Panc1 (cell line): Measurements from ENCODE around the gene NUP210. TPM values are rescaled to one million over a fixed set of nuclear protein-coding genes. Genes with fewer than 3 reads are reported as not detected.

Experiments used
- ATAC-seq: fragments of 200-7000 bp; cut with Tn5 transposase; 2 replicates; pipeline ENCODE4 v1.9.1; 2020; ENCODE audit warnings: mild to moderate bottlenecking, moderate library complexity
- BruUV-seq: library from RNA; stranded (reverse); fragments of 400-500 nt; replicated peaks from 2 replicates; lab custom pipeline; 2021; lab: Mats Ljungman, UMichigan
- CTCF ChIA-PET: fragments of 300-600 bp; sonication (Branson Sonifier 250); formaldehyde crosslinking; loops from one replicate; lab custom pipeline; 2022; ENCODE audit warnings: antibody characterized with exemption; lab: Charles Lee
- POLR2A ChIA-PET: fragments of 300-600 bp; sonication (Branson Sonifier 250); formaldehyde crosslinking; loops from one replicate; lab custom pipeline; 2022; ENCODE audit warnings: antibody characterized with exemption; lab: Charles Lee
- DNase-seq: peaks from one replicate; pipeline ENCODE4 v3.0.0-alpha.2; 2010; ENCODE audit warnings: low read depth, low spot score
- H3K27ac ChIP-seq: 2 replicates; pipeline ENCODE4 v1.5.1; 2011; ENCODE audit warnings: mild to moderate bottlenecking, low read length, inconsistent platforms
- H3K27me3 ChIP-seq: fragments of 200-500 bp; sonication (Bioruptor generic); 2 replicates; pipeline ENCODE4 v1.6.0; 2014; ENCODE audit warnings: low read length, inconsistent platforms; ENCODE audit not compliant: control insufficient read depth, insufficient read depth
- H3K36me3 ChIP-seq: fragments of 200-500 bp; sonication (Bioruptor generic); 2 replicates; pipeline ENCODE4 v1.5.1; 2014; ENCODE audit warnings: inconsistent platforms, mild to moderate bottlenecking, low read length, moderate library complexity; ENCODE audit not compliant: control insufficient read depth, insufficient read depth
- H3K4me1 ChIP-seq: 2 replicates; pipeline ENCODE4 v1.5.1; 2011; ENCODE audit warnings: inconsistent platforms, mild to moderate bottlenecking, low read length, moderate library complexity; ENCODE audit not compliant: control insufficient read depth, insufficient read depth
- H3K4me3 ChIP-seq, 2 experiments: 2 replicates each; pipeline ENCODE4 v1.5.1; 2011 to 2012; ENCODE audit warnings: low read depth in 2 of 2, low read length in 2 of 2, mild to moderate bottlenecking in 2 of 2, inconsistent platforms in 1 of 2, moderate library complexity in 1 of 2
- H3K9me3 ChIP-seq: fragments of 200-500 bp; sonication (Bioruptor generic); 2 replicates; pipeline ENCODE4 v1.5.1; 2014; ENCODE audit warnings: low read depth, mild to moderate bottlenecking, inconsistent platforms, low read length, moderate library complexity; ENCODE audit not compliant: control insufficient read depth, insufficient read depth
- POLR2AphosphoS5 ChIP-seq: IDR thresholded peaks from 2 replicates; pipeline ENCODE4 v1.6.1; 2012; ENCODE audit warnings: mild to moderate bottlenecking, low read depth, low read length, moderate library complexity
- SIN3A ChIP-seq: IDR thresholded peaks from 2 replicates; pipeline ENCODE4 v1.6.1; 2012; ENCODE audit warnings: low read depth, mild to moderate bottlenecking, low read length, moderate library complexity, borderline replicate concordance; ENCODE audit not compliant: insufficient read depth
- TCF7L2 ChIP-seq: IDR thresholded peaks from 2 replicates; pipeline ENCODE4 v1.6.1; 2011; ENCODE audit warnings: mild to moderate bottlenecking, low read depth, low read length, inconsistent platforms
- in situ Hi-C: cut with HindIII; loops from 2 replicates; pipeline ENCODE4 v1.10.0; 2016; ENCODE audit warnings: low sequenced_read_pairs, low pct_unique_long_range_greater_than_20kb
- intact Hi-C: fragments of 100-400 bp; cut with micrococcal nuclease; formaldehyde crosslinking; loops from one replicate; pipeline ENCODE4 v1.10.0; 2022; ENCODE audit not compliant: unreplicated experiment
- total RNA-seq: library from RNA; stranded (reverse); gene quantifications from one replicate; pipeline ENCODE4 v1.2.1, GENCODE V29; 2021; ENCODE audit not compliant: unreplicated experiment
- TF ChIP-seq, protein P1 (sequence below): fragments of 450-650 bp; IDR thresholded peaks from 2 replicates; pipeline ENCODE4 v1.5.1; 2017; ENCODE audit warnings: mild to moderate bottlenecking
- TF ChIP-seq, protein P2 (sequence below), 2 experiments: IDR thresholded peaks; 2 replicates each; pipeline ENCODE4 v1.6.1; 2011 to 2012; ENCODE audit warnings: low read depth in 2 of 2, control low read depth in 1 of 2, low read length in 1 of 2, mild to moderate bottlenecking in 1 of 2, moderate library complexity in 1 of 2; ENCODE audit not compliant: insufficient read depth in 1 of 2

Gene NUP210
- total RNA-seq, 1 experiment from 2014 or later: 36.8 TPM

DNA sequence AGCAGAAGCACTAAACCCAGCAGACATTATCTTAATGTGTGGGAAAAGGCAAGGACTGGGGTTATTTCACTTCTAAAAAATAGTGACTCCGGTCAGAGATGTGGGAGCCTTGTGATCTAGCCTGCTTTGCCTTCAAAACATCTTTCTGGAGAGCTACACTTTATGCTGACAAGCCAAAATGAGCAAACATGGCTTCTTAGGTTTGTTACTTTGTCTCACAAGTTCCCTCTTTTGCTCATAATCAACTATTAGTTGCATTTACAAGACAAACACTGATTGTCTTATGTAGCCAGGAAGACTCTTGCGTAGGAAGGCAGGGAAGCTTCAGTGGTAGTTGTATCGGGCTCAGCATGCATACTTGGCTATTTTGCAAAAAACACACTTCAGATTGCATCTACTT, 129.2 kb downstream of the NUP210 start:
- in situ Hi-C loops (no loop called here), intact Hi-C loops (loop anchor here (10.0 kb wide), 1 partner anchor 164 kb away; no protein-coding TSS in a partner anchor)
- BruUV-seq: no TSS peak
- ATAC-seq: no peak
- TF ChIP-seq, protein P1, sequence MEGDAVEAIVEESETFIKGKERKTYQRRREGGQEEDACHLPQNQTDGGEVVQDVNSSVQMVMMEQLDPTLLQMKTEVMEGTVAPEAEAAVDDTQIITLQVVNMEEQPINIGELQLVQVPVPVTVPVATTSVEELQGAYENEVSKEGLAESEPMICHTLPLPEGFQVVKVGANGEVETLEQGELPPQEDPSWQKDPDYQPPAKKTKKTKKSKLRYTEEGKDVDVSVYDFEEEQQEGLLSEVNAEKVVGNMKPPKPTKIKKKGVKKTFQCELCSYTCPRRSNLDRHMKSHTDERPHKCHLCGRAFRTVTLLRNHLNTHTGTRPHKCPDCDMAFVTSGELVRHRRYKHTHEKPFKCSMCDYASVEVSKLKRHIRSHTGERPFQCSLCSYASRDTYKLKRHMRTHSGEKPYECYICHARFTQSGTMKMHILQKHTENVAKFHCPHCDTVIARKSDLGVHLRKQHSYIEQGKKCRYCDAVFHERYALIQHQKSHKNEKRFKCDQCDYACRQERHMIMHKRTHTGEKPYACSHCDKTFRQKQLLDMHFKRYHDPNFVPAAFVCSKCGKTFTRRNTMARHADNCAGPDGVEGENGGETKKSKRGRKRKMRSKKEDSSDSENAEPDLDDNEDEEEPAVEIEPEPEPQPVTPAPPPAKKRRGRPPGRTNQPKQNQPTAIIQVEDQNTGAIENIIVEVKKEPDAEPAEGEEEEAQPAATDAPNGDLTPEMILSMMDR: no peak
- TF ChIP-seq SIN3A: no peak
- TF ChIP-seq POLR2AphosphoS5: no peak
- TF ChIP-seq TCF7L2: no peak
- TF ChIP-seq, protein P2, sequence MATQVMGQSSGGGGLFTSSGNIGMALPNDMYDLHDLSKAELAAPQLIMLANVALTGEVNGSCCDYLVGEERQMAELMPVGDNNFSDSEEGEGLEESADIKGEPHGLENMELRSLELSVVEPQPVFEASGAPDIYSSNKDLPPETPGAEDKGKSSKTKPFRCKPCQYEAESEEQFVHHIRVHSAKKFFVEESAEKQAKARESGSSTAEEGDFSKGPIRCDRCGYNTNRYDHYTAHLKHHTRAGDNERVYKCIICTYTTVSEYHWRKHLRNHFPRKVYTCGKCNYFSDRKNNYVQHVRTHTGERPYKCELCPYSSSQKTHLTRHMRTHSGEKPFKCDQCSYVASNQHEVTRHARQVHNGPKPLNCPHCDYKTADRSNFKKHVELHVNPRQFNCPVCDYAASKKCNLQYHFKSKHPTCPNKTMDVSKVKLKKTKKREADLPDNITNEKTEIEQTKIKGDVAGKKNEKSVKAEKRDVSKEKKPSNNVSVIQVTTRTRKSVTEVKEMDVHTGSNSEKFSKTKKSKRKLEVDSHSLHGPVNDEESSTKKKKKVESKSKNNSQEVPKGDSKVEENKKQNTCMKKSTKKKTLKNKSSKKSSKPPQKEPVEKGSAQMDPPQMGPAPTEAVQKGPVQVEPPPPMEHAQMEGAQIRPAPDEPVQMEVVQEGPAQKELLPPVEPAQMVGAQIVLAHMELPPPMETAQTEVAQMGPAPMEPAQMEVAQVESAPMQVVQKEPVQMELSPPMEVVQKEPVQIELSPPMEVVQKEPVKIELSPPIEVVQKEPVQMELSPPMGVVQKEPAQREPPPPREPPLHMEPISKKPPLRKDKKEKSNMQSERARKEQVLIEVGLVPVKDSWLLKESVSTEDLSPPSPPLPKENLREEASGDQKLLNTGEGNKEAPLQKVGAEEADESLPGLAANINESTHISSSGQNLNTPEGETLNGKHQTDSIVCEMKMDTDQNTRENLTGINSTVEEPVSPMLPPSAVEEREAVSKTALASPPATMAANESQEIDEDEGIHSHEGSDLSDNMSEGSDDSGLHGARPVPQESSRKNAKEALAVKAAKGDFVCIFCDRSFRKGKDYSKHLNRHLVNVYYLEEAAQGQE (IDR thresholded peaks at IDR 0.05; ENCODE audit: insufficient read depth in 1 of 2, low read depth in 2 of 2, low read length in 1 of 2): no peak
- ChIA-PET CTCF (no interaction called here), POLR2A (no interaction called here)
- no peaks in the 10 kb centered on the region for H3K4me1 ChIP-seq
- no peak overlapping the region for H3K4me3 ChIP-seq
- no peak for DNase-seq
- no peaks in the 10 kb centered on the region for H3K27me3 ChIP-seq
- H3K9me3 ChIP-seq: no peaks in the 10 kb centered on the region
- no peaks in the 10 kb centered on the region for H3K36me3 ChIP-seq
- H3K27ac ChIP-seq: no peak overlapping the region

DNA sequence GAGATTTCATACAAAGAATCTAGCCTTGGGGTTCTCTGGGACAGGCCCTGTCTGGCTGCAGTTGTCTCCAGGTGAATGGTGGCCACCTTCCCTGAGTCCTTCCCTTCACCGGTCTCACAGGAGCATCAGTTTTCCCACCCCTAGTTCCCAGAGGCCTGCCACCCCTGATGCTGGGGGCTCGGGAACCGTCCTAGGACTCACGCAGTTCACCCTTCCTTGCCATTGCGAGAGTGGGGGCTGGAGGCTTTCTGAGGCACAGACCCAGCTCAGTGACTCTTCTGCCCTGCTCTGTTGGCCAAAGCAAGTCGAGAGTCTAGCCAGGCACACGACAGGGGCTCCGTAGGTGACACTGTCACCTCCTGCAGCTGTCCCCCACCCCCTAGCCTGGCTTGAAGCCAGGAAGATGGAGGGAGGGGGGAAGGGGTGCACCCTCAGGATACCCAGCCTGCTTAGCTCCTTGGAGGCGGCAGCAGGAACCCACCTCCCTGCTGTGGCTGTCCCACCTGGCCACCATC, 130.3 kb downstream of the NUP210 start:
- no TSS peak for BruUV-seq
- CTCF ChIA-PET: no interaction called here
- Histone ChIP-seq H3K36me3 (no peaks in the 10 kb centered on the region), H3K9me3 (no peaks in the 10 kb centered on the region), H3K4me3 (no peak overlapping the region), H3K27me3 (no peaks in the 10 kb centered on the region), H3K27ac (no peak overlapping the region), H3K4me1 (no peaks in the 10 kb centered on the region)
- in situ Hi-C loops: no loop called here
- POLR2A ChIA-PET: no interaction called here
- intact Hi-C loops: loop anchor here (10.0 kb wide), 1 partner anchor 165 kb away; no protein-coding TSS in a partner anchor
- ATAC-seq (no peak), DNase-seq (no peak)
- TF ChIP-seq, protein P1: no peak
- TF ChIP-seq POLR2AphosphoS5: no peak
- no peak for TF ChIP-seq TCF7L2
- TF ChIP-seq SIN3A: no peak
- TF ChIP-seq, protein P2 (IDR thresholded peaks at IDR 0.05; ENCODE audit: insufficient read depth in 1 of 2, low read depth in 2 of 2, low read length in 1 of 2): no peak
